SU-DHL-6 (cell line): ENCODE data around the gene NAA80.

Experiments
- H2AFZ ChIP-seq: fragments of 200-600 bp; sonication (generic); 2 replicates; pipeline ENCODE4 v1.6.1; 2014; ENCODE audit warnings: low read depth, mild to moderate bottlenecking, moderate library complexity, mixed read lengths, antibody characterized with exemption, low read length; ENCODE audit not compliant: severe bottlenecking
- H3F3A ChIP-seq: fragments of 200-600 bp; shearing (Covaris generic); 2 replicates; pipeline ENCODE4 v1.6.0; 2016; ENCODE audit warnings: antibody characterized with exemption, mild to moderate bottlenecking; ENCODE audit not compliant: insufficient read depth
- H3K27ac ChIP-seq: fragments of 200-600 bp; sonication (generic); 2 replicates; pipeline ENCODE4 v1.5.1; 2016; ENCODE audit warnings: low read depth, mild to moderate bottlenecking, low read length, moderate library complexity, mixed read lengths
- H3K27me3 ChIP-seq: fragments of 200-600 bp; sonication (generic), shearing (Covaris generic); 2 replicates; pipeline ENCODE4 v1.6.0; 2014; ENCODE audit warnings: mild to moderate bottlenecking, low read length
- H3K36me3 ChIP-seq: fragments of 200-600 bp; sonication (generic); 2 replicates; pipeline ENCODE4 v1.6.1; 2014; ENCODE audit warnings: mild to moderate bottlenecking, low read length, mixed read lengths
- H3K4me2 ChIP-seq: fragments of 300-600, 200-600 bp; shearing (Covaris generic), sonication (generic); 2 replicates; pipeline ENCODE4 v1.6.0; 2014; ENCODE audit warnings: low read length, low read depth, mild to moderate bottlenecking; ENCODE audit not compliant: poor library complexity, severe bottlenecking
- H3K4me3 ChIP-seq: fragments of 200-600 bp; sonication (generic); 2 replicates; pipeline ENCODE4 v1.5.1; 2014; ENCODE audit warnings: antibody characterized with exemption, low read length, mild to moderate bottlenecking, mixed read lengths; ENCODE audit not compliant: insufficient read depth, poor library complexity, severe bottlenecking
- H3K79me2 ChIP-seq: fragments of 200-600 bp; sonication (generic); 2 replicates; pipeline ENCODE4 v1.6.1; 2014; ENCODE audit warnings: mild to moderate bottlenecking, low read length, moderate library complexity; ENCODE audit not compliant: insufficient read depth
- H3K9ac ChIP-seq: fragments of 200-600 bp; sonication (generic); 2 replicates; pipeline ENCODE4 v1.7.0; 2014; ENCODE audit warnings: mild to moderate bottlenecking, low read length
- H3K9me2 ChIP-seq: fragments of 200-600 bp; sonication (generic); replicated peaks from 2 replicates; pipeline ENCODE4 v1.6.1; 2014; ENCODE audit warnings: low read length; ENCODE audit not compliant: insufficient read depth
- H3K9me3 ChIP-seq: fragments of 200-600 bp; sonication (generic); 2 replicates; pipeline ENCODE4 v1.6.1; 2014; ENCODE audit warnings: low read length, mixed read lengths; ENCODE audit not compliant: insufficient read depth
- H4K20me1 ChIP-seq: fragments of 200-600 bp; sonication (generic); 2 replicates; pipeline ENCODE4 v1.6.1; 2014; ENCODE audit warnings: low read depth, mild to moderate bottlenecking, antibody characterized with exemption, low read length, moderate library complexity, mixed read lengths
- CTCF ChIP-seq: fragments of 200-600 bp; sonication (generic); IDR thresholded peaks from one replicate; pipeline ENCODE4 v1.5.1; 2017; ENCODE audit warnings: antibody characterized with exemption, mild to moderate bottlenecking, low read length, moderate library complexity; ENCODE audit not compliant: insufficient read depth, poor library complexity, severe bottlenecking
- EZH2phosphoT487 ChIP-seq: fragments of 200-600 bp; sonication (generic), shearing (Covaris generic); conservative IDR thresholded peaks from 2 replicates; pipeline ENCODE4 v1.6.1; 2018; ENCODE audit warnings: mild to moderate bottlenecking, antibody characterized with exemption, low read length, moderate library complexity, mixed read lengths

Gene NAA80

DNA sequence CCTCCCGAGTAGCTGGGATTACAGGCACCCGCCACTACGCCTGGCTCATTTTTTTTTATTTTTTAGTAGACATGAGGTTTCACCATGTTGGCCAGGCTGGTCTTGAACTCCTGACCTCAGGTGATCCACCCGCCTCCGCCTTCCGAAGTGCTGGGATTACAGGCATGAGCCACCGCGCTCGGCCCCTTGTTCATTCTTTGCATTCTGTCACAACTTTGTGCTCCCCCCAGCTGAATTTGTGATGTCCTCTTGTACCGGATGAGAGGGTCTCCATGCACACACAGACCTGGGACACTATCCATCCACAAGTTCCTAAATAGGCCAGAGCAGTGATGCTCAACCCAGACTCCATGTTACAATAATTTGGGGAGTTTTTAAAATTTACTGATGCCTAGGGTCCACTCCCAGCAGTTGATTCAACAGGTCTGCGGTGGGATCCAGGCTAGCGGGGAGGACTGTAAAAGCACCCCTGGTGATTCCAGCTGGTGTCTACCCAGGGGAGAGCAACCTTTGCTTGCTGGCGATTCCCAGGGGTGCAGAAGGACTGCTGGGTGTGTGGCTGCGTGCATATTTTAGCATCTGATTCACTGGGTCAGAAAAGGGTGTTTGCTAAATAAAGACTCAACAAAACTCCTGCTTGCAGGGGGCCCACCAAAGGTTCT lies 40.4 kb upstream of the NAA80 start:
- Histone ChIP-seq H4K20me1 (no peaks in the 10 kb centered on the region; the same call in 1 of the 2 replicates), H3K9me2 (no peaks in the 10 kb centered on the region), H3K79me2 (peaks cover 25% of the 10 kb centered on the region), H3K4me3 (no peak overlapping the region), H3K27me3 (no peaks in the 10 kb centered on the region), H3K36me3 (no peaks in the 10 kb centered on the region), H3F3A (peaks cover 12% of the 10 kb centered on the region; the same call in 1 of the 2 replicates), H3K9me3 (no peaks in the 10 kb centered on the region), H3K9ac (no peak overlapping the region), H2AFZ (no peak overlapping the region), H3K27ac (no peak overlapping the region), H3K4me2 (no peak overlapping the region)
- no peak for TF ChIP-seq CTCF
- no peak for TF ChIP-seq EZH2phosphoT487

GRCh38 chr3:50338965-50339364 lies 39.8 kb upstream of the NAA80 start:
- no peaks in the 10 kb centered on the region for H3K36me3 ChIP-seq
- no peaks in the 10 kb centered on the region for H3K9me2 ChIP-seq
- peak overlapping the region; percentile 88; the same call in 1 of the 2 replicates for H3K9ac ChIP-seq
- no peak overlapping the region for H3K4me3 ChIP-seq
- no peaks in the 10 kb centered on the region; the same call in 1 of the 2 replicates for H4K20me1 ChIP-seq
- no peaks in the 10 kb centered on the region for H3K27me3 ChIP-seq
- H3K9me3 ChIP-seq: no peaks in the 10 kb centered on the region
- TF ChIP-seq CTCF: no peak
- no peak for TF ChIP-seq EZH2phosphoT487
- H3K27ac ChIP-seq: no peak overlapping the region
- H2AFZ ChIP-seq: no peak overlapping the region
- peaks cover 12% of the 10 kb centered on the region; the same call in 1 of the 2 replicates for H3F3A ChIP-seq
- peak overlapping the region; percentile 81 for H3K4me2 ChIP-seq
- H3K79me2 ChIP-seq: peaks cover 32% of the 10 kb centered on the region

DNA sequence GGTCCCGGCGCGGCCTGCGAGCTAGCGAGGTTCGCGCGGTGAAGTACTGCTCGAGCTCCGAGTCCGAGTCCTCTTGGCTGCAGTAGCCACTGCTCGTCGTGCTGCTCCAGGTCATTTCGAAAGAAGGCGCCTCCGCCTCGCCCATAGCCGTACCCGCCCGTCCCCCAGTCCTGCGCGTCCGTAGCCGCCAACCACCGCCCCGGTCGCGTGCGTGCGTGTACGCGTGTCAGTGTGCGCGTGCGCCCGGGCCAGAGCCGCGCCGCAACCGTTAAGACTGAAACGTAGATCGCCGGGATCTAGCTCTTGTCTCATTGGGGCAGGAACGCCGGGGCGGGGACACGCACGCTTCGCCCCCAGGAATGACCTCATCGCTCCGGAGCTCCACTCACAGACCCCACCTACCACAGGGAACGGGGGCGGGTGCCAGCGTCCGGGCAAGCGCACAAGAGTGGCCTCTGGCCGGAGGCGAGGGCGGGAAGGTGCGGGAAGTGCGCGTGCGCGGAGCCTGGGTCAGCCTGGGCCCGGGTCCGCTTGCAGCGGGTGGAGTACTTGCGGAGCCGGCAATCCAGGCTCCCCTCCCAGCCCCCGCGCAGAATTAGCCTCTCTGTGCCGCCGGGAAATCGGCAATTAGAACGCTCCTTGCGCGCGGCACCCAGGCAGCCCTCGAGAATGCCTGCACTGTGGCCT lies 38.1 kb upstream of the NAA80 start:
- Histone ChIP-seq H3K27me3 (no peaks in the 10 kb centered on the region), H3K9me2 (no peaks in the 10 kb centered on the region), H3K36me3 (no peaks in the 10 kb centered on the region), H4K20me1 (no peaks in the 10 kb centered on the region; the same call in 1 of the 2 replicates), H3F3A (peaks cover 12% of the 10 kb centered on the region; the same call in 1 of the 2 replicates), H3K9me3 (no peaks in the 10 kb centered on the region), H3K4me2 (peak overlapping the region; percentile 81), H3K79me2 (peaks cover 42% of the 10 kb centered on the region), H3K4me3 (peak overlapping the region; percentile 88), H3K27ac (peak overlapping the region; percentile 77), H2AFZ (peak overlapping the region; percentile 72), H3K9ac (peak overlapping the region; percentile 88)
- TF ChIP-seq CTCF (no peak), EZH2phosphoT487 (no peak)
